GM11168 (cell line): ENCODE measurements around the gene TRIM10.
"Not testable (repeated sequence)": the region's sequence is repeated elsewhere in the genome, so short reads cannot be mapped to it uniquely, and the experiment has no call there.

Source experiments
- in situ Hi-C: fragments of 300-500 bp; cut with MboI; formaldehyde crosslinking; loops from one replicate; pipeline ENCODE4 v1.12.0; 2022; ENCODE audit warnings: low sequenced_read_pairs; ENCODE audit not compliant: unreplicated experiment

TRIM10 gene

DNA sequence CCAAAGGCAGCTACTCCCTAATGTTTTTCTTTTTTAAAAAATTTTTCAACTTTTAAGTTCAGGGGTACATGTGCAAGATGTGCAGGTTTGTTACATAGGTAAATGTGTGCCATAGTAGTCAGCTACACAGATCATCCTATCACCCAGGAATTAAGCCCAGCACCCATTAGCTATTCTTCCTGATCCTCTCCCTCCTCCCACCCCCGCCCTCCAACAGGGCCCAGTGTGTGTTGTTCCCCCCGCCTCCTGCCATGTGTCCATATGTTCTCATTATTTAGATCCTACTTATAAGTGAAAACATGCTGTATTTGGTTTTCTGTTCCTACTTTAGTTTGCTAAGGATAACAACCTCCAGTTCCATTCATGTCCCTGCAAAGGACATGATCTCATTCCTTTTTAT lies 14.8 kb upstream of the TRIM10 start:
- in situ Hi-C loops = no loop called here

DNA sequence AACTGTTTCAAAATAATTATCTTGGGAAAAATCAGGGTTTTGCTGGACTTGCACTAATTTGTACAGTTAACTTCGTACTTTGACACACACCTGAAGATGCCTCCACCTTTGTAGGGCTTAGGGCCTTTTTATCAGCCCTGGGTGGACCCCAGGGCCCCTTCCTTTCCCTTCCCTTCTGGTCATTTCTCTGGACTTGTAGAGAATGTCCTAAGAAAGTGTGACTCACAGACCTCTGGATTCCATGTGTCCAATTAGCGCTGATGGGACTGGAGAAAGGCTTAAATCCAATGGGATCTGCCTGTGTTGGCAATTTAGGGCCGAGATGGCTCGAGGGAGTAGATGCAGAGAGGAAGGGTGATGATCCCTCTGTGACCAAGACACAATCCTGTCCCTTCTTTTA lies 11.7 kb upstream of the TRIM10 start:
- in situ Hi-C loops = no loop called here

DNA sequence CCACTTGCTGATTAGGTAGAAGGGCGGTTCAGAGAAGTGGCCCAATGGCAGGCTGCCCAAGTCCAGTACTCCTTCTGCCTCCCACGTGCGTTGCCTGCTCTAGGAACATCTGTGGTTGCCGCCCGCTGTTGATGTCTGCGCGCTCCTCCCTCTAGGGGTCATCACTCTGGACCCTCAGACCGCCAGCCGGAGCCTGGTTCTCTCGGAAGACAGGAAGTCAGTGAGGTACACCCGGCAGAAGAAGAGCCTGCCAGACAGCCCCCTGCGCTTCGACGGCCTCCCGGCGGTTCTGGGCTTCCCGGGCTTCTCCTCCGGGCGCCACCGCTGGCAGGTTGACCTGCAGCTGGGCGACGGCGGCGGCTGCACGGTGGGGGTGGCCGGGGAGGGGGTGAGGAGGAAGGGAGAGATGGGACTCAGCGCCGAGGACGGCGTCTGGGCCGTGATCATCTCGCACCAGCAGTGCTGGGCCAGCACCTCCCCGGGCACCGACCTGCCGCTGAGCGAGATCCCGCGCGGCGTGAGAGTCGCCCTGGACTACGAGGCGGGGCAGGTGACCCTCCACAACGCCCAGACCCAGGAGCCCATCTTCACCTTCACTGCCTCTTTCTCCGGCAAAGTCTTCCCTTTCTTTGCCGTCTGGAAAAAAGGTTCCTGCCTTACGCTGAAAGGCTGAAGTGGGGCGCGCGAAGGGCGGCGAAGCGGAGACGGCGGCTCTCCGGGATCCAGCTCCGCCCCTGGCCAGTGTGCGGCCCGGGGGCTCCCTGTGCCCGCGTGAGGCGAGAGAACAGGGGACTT lies 10.9 kb upstream of the TRIM10 start:
- in situ Hi-C loops = no loop called here

DNA sequence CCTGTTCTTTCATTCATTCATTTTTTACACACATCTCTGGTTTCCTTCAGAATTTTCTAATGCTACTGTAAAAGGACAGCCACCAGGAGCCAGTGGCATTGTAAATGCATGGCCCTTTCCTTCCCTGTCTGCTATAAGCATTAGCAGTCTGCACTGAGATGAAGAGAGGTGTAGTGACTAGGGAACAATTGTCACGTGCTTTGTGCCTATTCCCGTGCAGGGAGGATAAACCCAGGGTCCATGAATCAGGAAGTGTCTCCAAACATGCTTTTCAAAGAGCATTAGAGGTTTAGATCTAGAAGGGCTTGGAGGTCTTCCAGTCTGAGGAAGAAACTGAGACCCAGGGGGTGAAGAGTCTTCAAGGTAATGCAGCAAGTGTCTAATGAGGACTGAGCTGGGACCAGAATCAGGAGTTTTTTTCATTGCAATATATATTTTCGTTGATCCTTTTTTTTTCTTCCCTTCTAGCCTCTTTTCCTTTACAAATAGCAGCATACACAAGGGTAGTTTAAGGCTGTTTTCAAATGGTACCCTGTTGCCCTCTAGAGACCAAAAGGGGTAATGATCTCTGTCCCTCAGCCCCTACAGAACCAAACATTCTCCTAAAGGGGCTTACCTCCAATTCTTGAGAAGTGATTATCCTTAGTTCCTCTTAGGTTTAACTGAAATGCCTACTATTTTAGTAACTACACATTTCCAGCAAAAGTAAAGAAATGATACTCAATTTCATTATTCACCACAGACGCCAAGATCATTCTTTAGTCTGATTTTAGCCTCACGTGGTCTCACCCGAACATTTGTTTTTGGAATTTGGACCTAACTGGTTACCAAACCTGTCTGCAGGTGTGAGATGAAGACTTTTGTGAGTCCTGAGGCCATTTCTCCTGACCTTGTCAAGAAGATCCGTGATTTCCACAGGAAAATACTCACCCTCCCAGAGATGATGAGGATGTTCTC lies 8.9 kb upstream of the TRIM10 start:
- in situ Hi-C loops = no loop called here

DNA sequence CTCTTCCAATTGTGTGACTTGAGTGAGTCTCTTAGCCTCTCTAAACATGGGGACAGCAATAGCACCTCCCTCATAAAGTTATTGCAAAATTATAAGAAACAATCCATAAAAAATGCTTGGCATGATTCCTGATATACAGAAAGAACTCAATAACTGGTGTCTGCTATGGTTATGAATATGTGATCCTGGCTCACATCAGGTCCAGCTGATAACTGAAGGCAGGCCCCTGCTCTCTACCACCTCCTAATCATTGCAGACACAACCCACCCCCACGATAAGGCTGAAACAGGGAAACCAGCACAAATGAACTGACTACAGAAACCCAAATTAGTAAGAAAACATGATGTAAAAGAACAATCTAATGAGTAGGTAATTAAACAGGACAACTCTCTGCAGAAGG lies 7.7 kb upstream of the TRIM10 start:
- in situ Hi-C loops = no loop called here

DNA sequence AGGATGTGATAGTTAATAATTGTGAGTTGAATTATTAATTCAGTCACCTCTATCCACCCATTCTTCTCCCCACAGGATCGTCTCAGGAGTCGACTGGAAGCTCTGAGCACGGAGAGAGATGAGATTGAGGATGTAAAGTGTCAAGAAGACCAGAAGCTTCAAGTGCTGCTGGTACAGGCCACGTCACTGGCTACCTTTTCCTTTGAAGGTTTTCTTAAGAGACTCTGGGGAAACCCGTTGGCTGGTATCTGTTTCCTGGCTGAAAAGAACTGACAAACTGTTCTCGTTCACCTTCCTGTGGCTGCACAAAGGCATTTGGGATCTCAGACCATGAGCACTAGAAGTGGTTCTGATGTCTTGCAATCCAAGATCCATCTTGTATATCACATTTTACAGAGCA lies 6.1 kb upstream of the TRIM10 start:
- in situ Hi-C loops = no loop called here

DNA sequence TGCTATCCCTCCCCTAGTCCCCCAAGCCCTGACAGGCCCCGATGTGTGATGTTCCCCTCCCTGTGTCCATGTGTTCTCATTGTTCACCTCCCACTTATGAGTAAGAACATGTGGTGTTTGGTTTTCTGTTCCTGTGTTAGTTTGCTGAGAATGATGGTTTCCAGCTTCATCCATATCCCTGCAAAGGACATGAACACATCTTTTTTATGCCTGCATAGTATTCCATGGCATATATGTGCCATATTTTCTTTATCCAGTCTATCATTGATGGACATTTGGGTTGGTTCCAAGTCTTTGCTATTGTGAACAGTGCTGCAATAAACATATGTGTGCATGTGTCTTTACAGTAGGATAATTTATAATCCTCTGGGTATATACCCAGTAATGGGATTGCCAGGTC lies 4.2 kb upstream of the TRIM10 start:
- in situ Hi-C loops = not testable (repeated sequence)

DNA sequence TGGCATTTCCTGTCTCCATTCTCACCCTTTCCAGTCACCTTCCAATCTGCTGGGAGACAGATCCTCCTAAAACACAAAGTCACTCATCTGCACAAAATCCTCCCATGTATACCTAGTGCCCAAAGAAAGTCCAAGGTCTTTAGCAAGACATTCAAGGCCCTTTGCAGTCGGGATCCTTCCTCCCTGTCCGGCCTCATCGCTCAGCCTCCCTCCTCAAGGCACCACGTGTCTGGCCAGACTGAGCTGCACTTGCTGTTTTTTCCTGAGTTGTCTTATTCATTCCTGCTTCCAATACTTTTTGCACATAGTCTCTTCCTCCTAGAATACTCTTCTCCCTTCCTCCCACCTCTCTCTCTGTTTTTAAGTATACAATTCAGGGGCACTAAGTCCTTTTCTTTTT lies 3.7 kb upstream of the TRIM10 start:
- in situ Hi-C loops = loop anchor here (5.0 kb wide), 1 partner anchor 62 kb away; no protein-coding TSS in a partner anchor

DNA sequence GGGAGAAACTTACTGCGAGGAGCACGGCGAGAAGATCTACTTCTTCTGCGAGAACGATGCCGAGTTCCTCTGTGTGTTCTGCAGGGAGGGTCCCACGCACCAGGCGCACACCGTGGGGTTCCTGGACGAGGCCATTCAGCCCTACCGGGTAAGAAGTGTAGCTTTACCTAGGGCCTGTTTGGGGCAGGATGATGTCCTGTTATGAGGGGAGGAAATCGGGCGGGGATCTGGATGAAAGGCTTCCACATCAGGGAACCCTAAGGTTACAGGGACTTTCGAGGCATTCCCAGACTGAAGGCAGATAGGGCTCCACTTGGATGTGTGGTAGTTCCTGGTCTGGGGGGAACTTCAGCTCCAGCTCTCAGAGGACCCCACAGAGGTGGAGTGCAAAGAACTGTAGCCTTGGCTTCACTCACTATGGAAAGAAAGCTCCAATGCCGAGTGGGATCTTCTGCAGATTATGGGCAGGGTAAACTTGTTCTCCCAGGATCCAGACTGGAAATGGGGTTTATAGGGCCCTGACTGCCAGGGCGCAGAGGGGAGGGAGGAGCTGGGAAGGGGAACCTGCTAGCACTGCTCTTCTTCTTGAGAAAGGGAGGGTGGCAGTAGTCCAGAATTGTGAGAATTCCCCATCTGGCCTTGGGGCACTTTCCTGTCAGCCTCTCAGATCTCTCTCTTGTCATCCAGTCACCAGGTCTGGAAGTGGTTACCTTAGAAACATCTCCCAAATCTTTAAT lies 3.1 kb upstream of the TRIM10 start:
- in situ Hi-C loops = loop anchor here (5.0 kb wide), 1 partner anchor 62 kb away; no protein-coding TSS in a partner anchor

DNA sequence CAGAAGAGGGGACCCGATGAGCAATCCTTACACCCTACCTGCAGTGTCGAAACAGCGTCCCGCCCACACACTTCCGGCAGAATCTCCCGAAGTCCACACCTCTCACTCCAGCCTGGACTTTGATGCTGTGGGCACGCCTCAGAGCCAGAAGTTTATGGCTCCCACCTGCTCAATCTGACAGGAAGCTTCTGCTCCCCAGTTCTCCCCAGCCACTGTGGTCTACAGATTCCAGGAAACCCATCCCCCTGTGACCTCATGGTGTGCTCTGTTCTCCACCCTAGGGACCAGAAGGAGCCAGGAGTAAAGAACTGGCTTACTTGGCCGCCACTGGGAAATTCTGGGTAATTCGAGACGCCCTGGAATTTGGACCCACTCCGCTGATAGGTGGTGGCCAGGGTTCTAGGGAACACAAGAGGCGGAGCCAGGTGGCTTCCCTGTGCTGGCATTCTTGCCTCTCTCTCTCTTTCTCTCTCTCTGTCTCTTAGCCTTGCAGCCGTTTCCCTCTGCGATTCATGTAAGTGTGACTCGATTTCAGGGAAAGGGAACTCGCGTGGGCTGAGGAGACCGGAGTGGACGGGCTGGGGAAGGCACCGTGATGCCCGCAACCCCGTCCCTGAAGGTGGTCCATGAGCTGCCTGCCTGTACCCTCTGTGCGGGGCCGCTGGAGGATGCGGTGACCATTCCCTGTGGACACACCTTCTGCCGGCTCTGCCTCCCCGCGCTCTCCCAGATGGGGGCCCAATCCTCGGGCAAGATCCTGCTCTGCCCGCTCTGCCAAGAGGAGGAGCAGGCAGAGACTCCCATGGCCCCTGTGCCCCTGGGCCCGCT lies 2.3 kb upstream of the TRIM10 start, which contains the start of gene TRIM15:
Gene TRIM15 (plus strand): TSS at position 457 of the 828 bp plus-strand sequence. CDS start 139 bp downstream, at position 596.
- in situ Hi-C loops = loop anchor here (5.0 kb wide), 1 partner anchor 61 kb away; no protein-coding TSS in a partner anchor

DNA sequence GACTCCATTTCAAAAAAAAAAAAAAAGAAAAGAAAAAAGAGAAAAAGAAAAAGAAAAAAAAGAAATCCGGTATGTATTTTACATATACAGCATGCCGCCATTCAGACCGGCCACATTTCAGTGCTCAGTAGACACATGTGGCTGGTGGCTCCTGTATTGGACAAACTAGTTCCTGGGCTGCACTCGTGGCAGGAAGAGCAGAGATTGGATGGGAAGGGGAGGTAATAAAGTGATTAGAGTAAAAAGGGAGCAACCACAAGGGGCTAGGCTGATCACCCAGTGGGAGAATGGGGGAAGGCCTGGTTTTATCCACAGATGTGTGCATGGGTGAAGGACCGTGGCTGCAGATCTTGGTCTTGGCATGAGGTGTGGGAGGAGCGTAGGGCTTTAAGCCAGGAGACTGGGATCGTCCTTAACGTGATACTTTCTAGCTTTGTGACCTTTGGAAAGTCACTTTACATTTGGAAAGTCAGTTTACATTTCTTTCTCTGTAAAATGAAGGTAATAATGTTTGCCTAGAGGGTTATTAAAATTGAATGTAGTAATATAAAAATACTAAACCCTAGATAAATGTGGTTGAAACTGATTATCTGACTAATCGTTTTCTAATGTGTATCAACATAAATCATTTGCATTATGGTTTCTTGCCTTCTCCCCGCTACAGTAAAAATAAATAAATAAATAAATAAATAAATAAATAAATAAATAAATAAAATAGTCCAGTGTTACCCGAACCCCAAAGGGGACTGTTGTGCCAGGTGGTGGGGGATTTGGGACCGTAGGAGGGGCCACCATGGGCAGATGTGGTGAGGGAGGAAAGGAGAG lies 1.5 kb upstream of the TRIM10 start:
- in situ Hi-C loops = loop anchor here (5.0 kb wide), 1 partner anchor 60 kb away; no protein-coding TSS in a partner anchor

DNA sequence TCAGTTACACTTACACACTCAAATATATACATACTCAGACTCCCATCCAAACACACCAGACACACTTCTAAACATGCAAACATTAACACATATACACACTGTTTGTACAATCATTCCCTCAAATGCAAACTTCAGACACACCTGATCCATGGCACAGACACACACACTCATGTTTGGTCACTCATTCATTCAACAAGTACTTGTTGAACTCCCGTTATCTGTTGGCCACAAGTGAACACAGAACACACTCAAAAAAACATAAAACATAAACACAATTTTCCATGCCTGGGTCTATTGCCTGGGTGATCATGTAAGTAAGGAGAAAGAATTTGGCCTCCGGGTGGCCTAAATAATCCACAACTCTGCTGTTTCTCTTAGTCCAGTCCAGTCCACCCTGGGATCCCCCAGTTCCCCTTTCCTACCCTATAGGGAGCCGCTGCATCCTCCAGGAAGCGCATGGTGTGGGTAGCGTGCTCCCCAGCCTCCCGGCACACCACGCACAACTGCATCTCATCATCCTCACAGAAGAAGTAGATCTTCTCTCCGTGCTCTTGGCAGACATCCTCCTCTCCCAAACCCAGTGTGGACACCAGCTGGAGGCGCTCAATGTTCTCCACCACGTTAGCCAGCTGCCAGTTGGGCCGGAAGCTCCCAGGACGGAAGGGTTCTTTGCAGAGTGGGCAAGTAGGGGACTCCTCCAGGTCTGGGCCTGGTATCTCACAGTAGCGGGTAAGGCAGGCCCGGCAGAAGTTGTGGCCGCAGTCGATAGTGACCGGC lies 815 bp downstream of the TRIM10 start:
- in situ Hi-C loops = loop anchor here (5.0 kb wide), 1 partner anchor 58 kb away; no protein-coding TSS in a partner anchor

DNA sequence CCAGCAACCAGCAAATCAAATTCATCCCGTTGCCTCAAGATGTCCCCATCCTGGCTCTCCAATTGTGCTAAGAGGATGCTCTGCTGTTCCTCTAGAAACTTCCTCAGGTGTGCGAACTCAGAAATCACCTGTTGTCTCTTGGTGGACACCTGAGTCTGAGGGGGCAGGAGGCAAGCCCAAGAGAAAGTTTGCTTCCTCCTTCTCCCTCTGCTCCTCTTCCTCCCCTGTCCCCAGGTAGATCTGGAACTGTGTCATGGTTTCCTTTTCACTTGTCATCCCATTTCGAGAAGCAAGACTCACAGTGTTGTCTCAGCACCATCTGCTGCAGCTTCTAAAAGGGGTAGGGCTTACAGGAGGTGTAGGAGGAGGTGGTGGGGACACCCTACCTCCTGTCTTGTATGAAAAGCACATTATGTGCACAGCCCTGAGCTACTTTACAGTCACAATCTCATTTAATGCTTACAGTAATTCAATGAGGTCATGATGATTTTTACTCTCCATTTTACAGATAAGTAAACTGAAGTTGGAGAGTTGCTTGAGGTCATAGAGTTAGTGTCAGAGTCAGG lies 2.5 kb downstream of the TRIM10 start:
- in situ Hi-C loops = no loop called here

DNA sequence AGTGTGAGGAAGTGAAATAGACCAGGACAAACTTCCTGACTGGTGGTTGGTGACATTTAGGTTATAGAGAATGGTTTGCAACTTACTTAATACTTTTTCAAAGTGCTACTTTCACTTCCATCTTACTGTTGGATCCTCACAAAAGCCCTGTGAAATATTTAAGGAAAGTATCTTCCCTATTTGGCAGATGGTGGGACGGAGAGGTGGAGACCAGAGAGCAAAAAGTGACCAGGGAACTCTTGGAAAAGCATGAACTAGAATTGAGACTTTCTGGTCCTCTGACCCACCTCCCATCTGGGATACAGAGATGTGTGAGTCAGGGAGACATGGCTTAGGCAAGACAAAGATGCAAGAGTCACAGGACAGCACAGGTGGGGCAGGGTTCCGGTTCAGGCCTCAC lies 3.0 kb downstream of the TRIM10 start:
- in situ Hi-C loops = no loop called here

DNA sequence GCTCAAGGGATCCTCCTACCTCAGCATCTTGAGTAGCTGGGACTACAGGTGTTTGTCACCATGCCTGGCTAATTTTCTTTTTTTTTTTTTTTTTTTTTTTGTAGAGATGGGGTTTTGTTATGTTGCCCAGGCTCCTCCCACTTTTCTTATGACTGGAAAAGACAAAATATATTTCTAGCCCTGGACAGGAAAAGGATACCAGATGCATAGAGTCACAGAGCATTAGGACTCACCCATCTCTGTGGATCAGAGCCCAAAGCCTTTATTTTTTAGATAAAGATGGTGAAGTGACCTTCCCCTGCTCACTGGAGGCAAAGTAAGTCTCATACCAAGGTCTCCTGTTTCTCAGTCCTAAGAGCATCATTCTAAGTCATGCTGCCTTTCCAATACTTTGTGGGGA lies 3.4 kb downstream of the TRIM10 start:
- in situ Hi-C loops = no loop called here

DNA sequence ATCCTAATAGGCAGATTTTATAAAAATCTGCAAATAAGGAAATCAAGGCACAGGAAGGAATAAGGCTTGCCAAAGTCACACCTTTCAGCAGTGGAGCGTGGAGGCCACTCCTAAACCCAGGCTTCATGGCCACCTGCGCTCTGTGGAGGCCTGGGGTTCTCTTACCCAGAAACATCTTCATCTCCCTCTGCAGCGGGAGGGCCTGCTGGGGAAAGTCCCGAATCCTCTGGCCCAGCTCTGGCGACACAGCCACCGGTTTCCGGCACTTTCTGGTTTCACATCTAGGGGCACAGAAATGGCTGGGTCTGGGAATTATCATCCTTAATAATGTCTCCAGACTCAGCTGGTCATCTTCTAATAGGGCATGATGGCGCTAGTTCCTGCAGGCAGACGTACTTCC lies 4.2 kb downstream of the TRIM10 start:
- in situ Hi-C loops = no loop called here

DNA sequence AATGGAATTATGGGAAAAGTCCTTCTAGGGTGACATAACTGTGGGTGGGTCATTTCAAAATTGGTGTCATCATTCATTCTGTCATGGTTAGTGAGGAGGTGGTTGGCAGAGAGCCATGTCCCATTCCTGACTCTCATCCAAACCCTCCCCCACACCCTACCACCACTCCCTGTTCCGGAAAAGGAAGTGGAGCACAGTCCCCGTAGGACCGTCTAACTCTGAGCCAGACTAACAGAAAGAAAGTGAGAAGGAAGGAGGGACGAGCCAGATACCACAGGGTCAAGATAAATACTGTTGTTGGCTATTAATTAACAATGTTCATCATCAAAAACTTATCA lies 4.8 kb downstream of the TRIM10 start:
- in situ Hi-C loops = no loop called here
